Astrocyte of the cerebellum (primary cell): ENCODE data around the gene ACTG2.

Experiments
- DNase-seq: peaks from one replicate; pipeline ENCODE4 v3.0.0-alpha.2; 2011; ENCODE audit warnings: low read depth
- H3K4me3 ChIP-seq: 2 replicates; pipeline ENCODE4 v1.5.1; 2011; ENCODE audit warnings: mild to moderate bottlenecking, low read depth, low read length, moderate library complexity
- in situ Hi-C: cut with HindIII; loops from 2 replicates; pipeline ENCODE4 v1.10.0; 2017; ENCODE audit warnings: low sequenced_read_pairs
- TF ChIP-seq, protein P1 (sequence below): IDR thresholded peaks from 2 replicates; pipeline ENCODE4 v1.5.1; 2012; ENCODE audit warnings: low read length, low read depth, moderate library complexity, mild to moderate bottlenecking; ENCODE audit errors: missing control alignments

Gene ACTG2

DNA sequence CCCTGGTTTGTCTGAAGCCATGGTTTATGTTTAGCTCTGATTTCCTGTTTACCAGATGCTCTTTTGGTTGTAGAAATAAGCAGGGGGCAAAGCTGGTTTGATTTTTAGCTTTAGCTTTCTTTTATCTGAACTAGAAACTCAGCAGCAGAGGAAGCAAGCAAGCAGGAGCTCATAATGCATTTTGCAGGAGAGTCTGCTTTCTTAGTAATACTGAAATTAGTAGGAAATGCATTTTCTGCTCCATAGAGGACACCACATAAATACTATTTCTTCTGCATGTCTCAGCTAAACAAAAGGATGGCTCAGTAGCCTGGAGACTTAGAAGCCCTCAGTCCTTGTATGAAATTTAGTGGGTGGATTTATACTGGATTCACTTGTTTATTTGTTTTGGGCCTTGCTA is 57.0 kb downstream of the ACTG2 start:
- DNase-seq, result no peak
- in situ Hi-C loops, result no loop called here
- TF ChIP-seq, protein P1, sequence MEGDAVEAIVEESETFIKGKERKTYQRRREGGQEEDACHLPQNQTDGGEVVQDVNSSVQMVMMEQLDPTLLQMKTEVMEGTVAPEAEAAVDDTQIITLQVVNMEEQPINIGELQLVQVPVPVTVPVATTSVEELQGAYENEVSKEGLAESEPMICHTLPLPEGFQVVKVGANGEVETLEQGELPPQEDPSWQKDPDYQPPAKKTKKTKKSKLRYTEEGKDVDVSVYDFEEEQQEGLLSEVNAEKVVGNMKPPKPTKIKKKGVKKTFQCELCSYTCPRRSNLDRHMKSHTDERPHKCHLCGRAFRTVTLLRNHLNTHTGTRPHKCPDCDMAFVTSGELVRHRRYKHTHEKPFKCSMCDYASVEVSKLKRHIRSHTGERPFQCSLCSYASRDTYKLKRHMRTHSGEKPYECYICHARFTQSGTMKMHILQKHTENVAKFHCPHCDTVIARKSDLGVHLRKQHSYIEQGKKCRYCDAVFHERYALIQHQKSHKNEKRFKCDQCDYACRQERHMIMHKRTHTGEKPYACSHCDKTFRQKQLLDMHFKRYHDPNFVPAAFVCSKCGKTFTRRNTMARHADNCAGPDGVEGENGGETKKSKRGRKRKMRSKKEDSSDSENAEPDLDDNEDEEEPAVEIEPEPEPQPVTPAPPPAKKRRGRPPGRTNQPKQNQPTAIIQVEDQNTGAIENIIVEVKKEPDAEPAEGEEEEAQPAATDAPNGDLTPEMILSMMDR, result no peak
- no peak overlapping the region for H3K4me3 ChIP-seq

DNA sequence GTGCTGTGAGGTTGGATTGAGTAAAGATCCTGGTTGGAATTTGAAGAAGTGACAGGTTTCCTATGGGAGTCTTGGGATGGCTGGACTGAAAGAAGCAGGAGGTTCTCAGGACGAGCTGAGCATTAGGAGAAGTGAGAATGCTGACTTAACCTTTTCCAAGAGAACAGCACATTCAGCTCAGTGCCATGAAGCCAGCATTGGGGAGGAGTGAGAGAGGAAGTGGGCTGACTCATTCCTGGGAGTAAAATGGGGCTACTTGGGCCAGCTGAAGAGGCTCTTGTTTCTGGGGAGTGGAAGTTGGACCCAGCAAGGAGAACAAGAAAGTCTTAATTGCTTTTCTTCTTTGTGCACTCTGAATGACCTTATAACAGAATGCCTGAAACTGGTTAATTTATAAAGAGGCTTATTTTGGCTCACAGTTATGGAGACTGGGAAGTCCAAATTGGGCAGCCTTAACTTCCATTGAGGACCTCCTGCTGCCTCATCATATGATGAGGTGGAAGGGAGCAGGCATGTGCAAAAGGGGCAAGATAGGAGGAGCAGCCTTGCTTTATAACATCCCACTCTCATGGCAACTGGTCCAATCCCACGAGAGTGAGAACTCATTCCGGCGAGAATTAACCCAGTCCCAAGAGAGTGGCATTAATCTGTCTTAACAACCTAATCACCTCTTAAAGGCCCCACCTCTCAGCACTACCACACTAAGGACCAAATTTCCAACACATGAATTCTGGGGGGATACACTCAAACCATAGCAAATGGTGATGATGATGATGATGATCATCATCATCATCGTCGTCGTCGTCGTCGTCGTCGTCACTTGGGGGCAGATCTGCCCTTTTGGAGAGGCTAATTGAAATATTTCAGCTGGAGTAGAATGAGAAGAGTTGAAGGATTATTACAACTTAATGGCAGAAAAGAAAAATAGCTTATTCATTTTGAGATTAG is 60.0 kb downstream of the ACTG2 start:
- in situ Hi-C loops, result no loop called here
- DNase-seq, result no peak
- H3K4me3 ChIP-seq, result no peak overlapping the region
- TF ChIP-seq, protein P1, result no peak

DNA sequence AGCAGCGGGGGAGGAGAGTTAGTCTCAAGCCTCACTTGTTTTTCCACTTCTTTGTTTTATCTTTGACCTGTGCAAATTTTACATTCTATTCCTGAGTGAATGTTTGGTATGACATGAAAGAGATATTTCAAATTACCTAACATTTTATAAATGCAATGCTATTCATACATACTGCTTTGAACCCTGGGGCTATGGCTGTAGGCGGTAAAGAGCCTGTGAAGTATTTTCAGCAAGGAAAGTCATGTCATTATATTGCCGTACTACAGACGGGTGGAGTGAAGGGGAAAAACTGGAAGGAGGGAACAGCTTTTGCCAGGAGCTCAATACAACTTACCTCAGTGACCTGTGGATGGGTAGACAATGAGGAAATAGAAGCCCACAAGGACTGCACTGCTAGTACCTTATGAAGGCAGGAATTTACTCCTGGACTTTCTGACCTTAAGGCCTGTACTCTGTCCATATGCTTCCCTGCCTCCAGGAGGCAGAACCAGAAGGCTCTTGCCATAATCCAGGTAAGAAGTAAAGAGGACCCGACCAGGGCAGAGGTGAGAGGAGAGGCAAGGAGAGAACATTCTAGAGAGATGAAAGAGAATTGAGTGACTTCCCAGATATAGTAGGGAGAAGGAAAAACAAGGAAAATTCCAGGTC is 63.5 kb downstream of the ACTG2 start:
- H3K4me3 ChIP-seq, result no peak overlapping the region
- in situ Hi-C loops, result no loop called here
- TF ChIP-seq, protein P1, result no peak
- no peak for DNase-seq

DNA sequence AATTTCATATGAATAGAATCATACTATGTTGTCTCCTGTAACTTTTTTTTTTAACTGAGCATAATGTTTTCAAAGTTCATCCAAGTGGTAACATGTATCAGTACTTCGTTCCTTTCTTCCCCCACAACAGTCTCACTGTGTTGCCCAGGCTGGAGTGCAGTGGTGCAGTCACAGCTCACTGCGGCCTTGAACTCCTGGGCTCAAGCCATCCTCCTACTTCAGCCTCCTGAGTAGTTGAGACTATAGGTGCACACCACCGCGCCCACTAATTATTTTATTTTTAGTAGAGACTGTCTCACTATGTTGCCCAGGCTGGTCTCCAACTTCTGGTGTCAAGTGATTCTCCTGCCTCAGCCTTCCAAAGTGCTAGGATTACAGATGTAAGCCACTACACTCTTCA is 68.5 kb downstream of the ACTG2 start:
- TF ChIP-seq, protein P1, result no peak
- no peak overlapping the region for H3K4me3 ChIP-seq
- in situ Hi-C loops, result no loop called here
- no peak for DNase-seq

DNA sequence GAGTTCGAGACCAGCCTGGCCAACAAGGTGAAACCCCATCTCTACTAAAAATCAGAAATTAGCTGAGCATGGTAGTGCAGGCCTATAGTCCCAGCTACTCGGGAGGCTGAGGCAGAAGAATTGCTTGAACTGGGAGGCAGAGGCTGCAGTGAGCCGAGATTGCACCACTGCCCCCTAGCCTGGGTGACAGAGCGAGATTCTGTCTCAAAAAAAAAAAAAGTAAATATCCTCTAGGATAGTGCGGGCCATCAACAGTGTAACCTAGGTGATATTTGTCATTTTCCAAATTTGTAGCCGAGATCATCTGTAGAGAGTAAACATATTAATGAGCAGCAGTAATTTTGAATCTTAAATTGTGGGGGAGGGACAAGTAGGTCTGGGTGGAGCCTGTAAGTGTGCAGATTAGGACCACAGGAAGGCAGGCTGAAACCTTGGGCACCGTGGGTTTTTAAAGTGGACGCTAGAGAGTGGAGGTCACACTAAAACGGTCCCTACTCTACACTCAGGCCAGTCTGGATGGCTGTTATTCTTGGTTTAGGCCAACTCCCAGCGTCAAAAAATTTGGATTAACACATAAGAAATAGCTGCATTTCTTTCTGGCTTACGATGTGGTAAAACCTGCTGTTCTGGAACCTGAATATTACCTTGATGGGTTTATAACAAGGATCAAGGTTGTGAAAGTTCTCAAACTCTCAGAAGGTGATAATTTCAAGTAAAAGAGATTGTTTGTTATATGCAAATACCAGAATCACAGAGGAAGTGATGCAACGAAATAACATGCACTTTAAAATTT is 69.2 kb downstream of the ACTG2 start:
- in situ Hi-C loops, result no loop called here
- TF ChIP-seq, protein P1, result no peak
- H3K4me3 ChIP-seq, result no peak overlapping the region
- DNase-seq, result no peak

DNA sequence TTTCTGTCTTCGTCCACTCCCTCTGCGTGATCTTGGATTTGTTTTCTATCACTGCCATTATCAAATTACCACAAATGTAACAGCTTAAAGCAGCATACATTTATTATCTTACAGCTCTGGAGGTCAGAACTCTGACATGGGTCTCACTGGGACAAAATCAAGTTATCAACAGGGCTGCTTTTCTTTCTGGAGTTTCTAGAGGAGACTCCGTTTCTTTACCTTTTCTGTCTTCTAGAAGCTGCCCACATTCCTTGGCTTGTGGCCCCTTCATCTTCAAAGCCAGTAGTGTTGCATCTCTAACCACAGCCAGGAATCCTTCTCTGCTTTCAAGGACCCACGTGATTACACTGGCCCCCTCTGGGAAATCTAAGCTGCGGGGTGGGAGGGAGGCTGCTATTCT is 70.0 kb downstream of the ACTG2 start:
- TF ChIP-seq, protein P1, result no peak
- in situ Hi-C loops, result no loop called here

More for the DNA sequence above, 70.0 kb downstream of the ACTG2 start:
- no peak overlapping the region for H3K4me3 ChIP-seq
- DNase-seq, result no peak
